ENCODE data around the gene UQCR10.

UQCR10 gene

DNA sequence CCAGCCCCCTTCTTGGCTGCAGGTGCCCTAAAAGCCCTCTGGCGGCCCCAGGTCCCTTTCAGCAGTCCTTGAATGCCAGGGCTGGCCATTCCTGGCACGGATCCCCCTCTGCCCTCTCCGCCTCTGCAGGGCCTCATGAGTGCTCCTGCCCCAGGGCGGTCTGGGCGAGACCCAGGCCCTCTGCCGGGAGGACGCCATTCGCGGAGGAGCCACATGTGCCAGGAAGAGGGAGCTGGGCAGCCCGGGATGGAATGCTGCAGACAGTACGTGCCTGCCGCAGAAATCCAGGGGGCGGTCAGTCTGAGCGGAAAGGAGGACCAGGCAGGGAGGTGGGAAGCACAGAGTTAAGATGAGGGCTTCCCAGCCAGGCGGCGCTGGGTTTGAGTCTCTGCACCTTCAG, 44.6 kb upstream of the UQCR10 start:
- Histone ChIP-seq H3K27me3 (ENCODE audit: insufficient read depth, poor library complexity, severe bottlenecking) (peaks cover 36% of the 10 kb centered on the region), H3K4me3 (replicated peaks; ENCODE audit: insufficient read depth, low read length) (no peak overlapping the region), H3K27ac (replicated peaks) (no peak overlapping the region)
- TF ChIP-seq GABPA (IDR thresholded peaks at IDR 0.05; ENCODE audit: low read depth) (no peak), SPI1 (IDR thresholded peaks at IDR 0.05; ENCODE audit: borderline replicate concordance, low read depth) (no peak), POLR2AphosphoS5 (IDR thresholded peaks at IDR 0.05; ENCODE audit: low read depth) (no peak)
- TF ChIP-seq, protein P1, sequence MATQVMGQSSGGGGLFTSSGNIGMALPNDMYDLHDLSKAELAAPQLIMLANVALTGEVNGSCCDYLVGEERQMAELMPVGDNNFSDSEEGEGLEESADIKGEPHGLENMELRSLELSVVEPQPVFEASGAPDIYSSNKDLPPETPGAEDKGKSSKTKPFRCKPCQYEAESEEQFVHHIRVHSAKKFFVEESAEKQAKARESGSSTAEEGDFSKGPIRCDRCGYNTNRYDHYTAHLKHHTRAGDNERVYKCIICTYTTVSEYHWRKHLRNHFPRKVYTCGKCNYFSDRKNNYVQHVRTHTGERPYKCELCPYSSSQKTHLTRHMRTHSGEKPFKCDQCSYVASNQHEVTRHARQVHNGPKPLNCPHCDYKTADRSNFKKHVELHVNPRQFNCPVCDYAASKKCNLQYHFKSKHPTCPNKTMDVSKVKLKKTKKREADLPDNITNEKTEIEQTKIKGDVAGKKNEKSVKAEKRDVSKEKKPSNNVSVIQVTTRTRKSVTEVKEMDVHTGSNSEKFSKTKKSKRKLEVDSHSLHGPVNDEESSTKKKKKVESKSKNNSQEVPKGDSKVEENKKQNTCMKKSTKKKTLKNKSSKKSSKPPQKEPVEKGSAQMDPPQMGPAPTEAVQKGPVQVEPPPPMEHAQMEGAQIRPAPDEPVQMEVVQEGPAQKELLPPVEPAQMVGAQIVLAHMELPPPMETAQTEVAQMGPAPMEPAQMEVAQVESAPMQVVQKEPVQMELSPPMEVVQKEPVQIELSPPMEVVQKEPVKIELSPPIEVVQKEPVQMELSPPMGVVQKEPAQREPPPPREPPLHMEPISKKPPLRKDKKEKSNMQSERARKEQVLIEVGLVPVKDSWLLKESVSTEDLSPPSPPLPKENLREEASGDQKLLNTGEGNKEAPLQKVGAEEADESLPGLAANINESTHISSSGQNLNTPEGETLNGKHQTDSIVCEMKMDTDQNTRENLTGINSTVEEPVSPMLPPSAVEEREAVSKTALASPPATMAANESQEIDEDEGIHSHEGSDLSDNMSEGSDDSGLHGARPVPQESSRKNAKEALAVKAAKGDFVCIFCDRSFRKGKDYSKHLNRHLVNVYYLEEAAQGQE (IDR thresholded peaks at IDR 0.05; ENCODE audit: insufficient replicate concordance, low read depth) = no peak
- TF ChIP-seq, protein P2, sequence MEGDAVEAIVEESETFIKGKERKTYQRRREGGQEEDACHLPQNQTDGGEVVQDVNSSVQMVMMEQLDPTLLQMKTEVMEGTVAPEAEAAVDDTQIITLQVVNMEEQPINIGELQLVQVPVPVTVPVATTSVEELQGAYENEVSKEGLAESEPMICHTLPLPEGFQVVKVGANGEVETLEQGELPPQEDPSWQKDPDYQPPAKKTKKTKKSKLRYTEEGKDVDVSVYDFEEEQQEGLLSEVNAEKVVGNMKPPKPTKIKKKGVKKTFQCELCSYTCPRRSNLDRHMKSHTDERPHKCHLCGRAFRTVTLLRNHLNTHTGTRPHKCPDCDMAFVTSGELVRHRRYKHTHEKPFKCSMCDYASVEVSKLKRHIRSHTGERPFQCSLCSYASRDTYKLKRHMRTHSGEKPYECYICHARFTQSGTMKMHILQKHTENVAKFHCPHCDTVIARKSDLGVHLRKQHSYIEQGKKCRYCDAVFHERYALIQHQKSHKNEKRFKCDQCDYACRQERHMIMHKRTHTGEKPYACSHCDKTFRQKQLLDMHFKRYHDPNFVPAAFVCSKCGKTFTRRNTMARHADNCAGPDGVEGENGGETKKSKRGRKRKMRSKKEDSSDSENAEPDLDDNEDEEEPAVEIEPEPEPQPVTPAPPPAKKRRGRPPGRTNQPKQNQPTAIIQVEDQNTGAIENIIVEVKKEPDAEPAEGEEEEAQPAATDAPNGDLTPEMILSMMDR (IDR thresholded peaks at IDR 0.05; ENCODE audit: insufficient read depth, low read length) = no peak
- no peak for DNase-seq (ENCODE audit: low read depth in 1 of 2, low spot score in 1 of 2)

DNA sequence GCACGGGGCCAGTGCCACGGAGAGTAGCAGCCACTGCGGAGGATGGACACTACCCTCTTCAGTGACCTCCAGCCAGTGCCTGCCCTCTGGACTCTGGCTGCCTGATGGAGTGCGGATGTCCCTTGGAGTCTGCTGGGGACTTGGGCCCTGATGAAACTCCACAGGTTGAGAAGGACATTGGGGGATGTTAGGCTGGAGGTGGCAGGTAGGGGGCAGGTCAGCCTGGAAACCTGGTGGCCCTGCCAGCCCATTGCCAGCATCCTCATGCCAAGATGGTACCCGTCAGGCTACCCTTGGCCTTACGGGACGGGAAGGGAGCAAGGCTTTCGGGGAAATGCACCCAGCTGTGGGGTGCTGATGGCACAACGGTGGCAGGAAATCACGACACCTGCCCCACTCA, 43.4 kb upstream of the UQCR10 start:
- Histone ChIP-seq H3K27me3 (ENCODE audit: insufficient read depth, poor library complexity, severe bottlenecking) (peaks cover 31% of the 10 kb centered on the region), H3K4me3 (replicated peaks; ENCODE audit: insufficient read depth, low read length) (no peak overlapping the region), H3K27ac (replicated peaks) (no peak overlapping the region)
- no peak for DNase-seq (ENCODE audit: low read depth in 1 of 2, low spot score in 1 of 2)
- TF ChIP-seq SPI1 (IDR thresholded peaks at IDR 0.05; ENCODE audit: borderline replicate concordance, low read depth) = no peak
- no peak for TF ChIP-seq GABPA (IDR thresholded peaks at IDR 0.05; ENCODE audit: low read depth)
- TF ChIP-seq, protein P2 (IDR thresholded peaks at IDR 0.05; ENCODE audit: insufficient read depth, low read length) = no peak
- no peak for TF ChIP-seq POLR2AphosphoS5 (IDR thresholded peaks at IDR 0.05; ENCODE audit: low read depth)
- TF ChIP-seq, protein P1 (IDR thresholded peaks at IDR 0.05; ENCODE audit: insufficient replicate concordance, low read depth) = no peak

DNA sequence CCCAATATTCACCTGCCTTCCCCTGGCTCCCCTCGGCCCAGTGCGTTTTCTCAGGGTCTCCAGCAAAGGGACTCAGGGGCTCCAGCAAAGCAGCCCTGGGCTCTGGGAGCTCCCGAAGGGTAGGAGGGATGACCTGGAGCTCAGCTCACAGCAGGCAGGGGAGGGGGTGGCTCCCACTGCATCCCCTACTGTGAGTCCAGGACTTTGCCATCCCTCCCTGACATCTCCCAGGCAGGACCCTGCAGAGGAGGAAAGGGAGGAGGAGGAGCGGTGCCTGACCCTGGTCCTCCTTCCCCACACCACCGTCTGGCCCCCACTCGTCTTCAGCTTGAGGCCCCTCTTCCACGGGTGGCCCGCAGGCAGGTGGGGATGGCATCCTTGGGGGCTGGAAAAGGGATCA, 42.3 kb upstream of the UQCR10 start:
- H3K4me3 ChIP-seq (replicated peaks; ENCODE audit: insufficient read depth, low read length) = no peak overlapping the region
- no peak for DNase-seq (ENCODE audit: low read depth in 1 of 2, low spot score in 1 of 2)
- peaks cover 22% of the 10 kb centered on the region for H3K27me3 ChIP-seq (ENCODE audit: insufficient read depth, poor library complexity, severe bottlenecking)
- no peak overlapping the region for H3K27ac ChIP-seq (replicated peaks)
- TF ChIP-seq, protein P2 (IDR thresholded peaks at IDR 0.05; ENCODE audit: insufficient read depth, low read length) = no peak
- TF ChIP-seq GABPA (IDR thresholded peaks at IDR 0.05; ENCODE audit: low read depth) (no peak), POLR2AphosphoS5 (IDR thresholded peaks at IDR 0.05; ENCODE audit: low read depth) (no peak), SPI1 (IDR thresholded peaks at IDR 0.05; ENCODE audit: borderline replicate concordance, low read depth) (no peak)
- TF ChIP-seq, protein P1 (IDR thresholded peaks at IDR 0.05; ENCODE audit: insufficient replicate concordance, low read depth) = no peak
